Measurements from ENCODE around the gene ARMS2. TPM values are rescaled to one million over a fixed set of nuclear protein-coding genes. Genes with fewer than 3 reads are reported as not detected.

Gene ARMS2
- total and polyA plus RNA-seq, 2 of the 13 experiments (the other 11 are each of a cell fraction or from before 2014, with no cell fraction given) = not detected

GRCh38 chr10:122474131-122474818 is 19.8 kb downstream of the ARMS2 start (continued):
- TF ChIP-seq ZNF747 (CRISPR knock-in tag; IDR thresholded peaks at IDR 0.05; ENCODE audit: borderline replicate concordance) (no peak), RFXANK (CRISPR knock-in tag; IDR thresholded peaks at IDR 0.05) (no peak), TCF7L2 (IDR thresholded peaks at IDR 0.05; ENCODE audit: low read depth, low read length) (no peak), ZNF629 (CRISPR knock-in tag; conservative IDR thresholded peaks at IDR 0.05) (no peak), BORCS8-MEF2B (CRISPR knock-in tag; IDR thresholded peaks at IDR 0.05) (no peak), YY1 (IDR thresholded peaks at IDR 0.05; ENCODE audit: insufficient read depth, insufficient replicate concordance, low read depth, low read length) (no peak), TEAD2 (CRISPR knock-in tag; IDR thresholded peaks at IDR 0.05) (no peak)

GRCh38 chr10:122475100-122475499 is 20.6 kb downstream of the ARMS2 start:
- Histone ChIP-seq H3K79me2 (ENCODE audit: insufficient read depth, low read length) (no peaks in the 10 kb centered on the region), H3K36me3 (replicated peaks in 1 of 2; ENCODE audit: control insufficient read depth in 1 of 2, insufficient read depth in 2 of 2, low read length in 2 of 2) (no peaks in the 10 kb centered on the region), H2AFZ (ENCODE audit: low read length) (no peak overlapping the region), H3K4me3 (replicated peaks in 1 of 3; ENCODE audit: insufficient read depth in 1 of 3, low read depth in 2 of 3, low read length in 3 of 3) (no peak overlapping the region), H3K27ac (ENCODE audit: extremely low read length, insufficient read depth, low read length) (no peak overlapping the region), H3K9me3 (ENCODE audit: low read length) (no peaks in the 10 kb centered on the region), H3K4me2 (ENCODE audit: low read depth, low read length) (no peak overlapping the region), H4K20me1 (ENCODE audit: insufficient read depth, low read length) (no peaks in the 10 kb centered on the region), H3K9ac (ENCODE audit: insufficient read depth, low read depth, low read length) (no peak overlapping the region), H3K4me1 (ENCODE audit: insufficient read depth, low read length) (0 out of 2 replicates have a peak, but pooled peaks cover 8% of the 10 kb centered on the region), H3K27me3 (ENCODE audit: control insufficient read depth in 1 of 2, insufficient read depth in 2 of 2, low read length in 2 of 2) (peaks cover 2 to 60% of the 10 kb centered on the region in 2 experiments; a peak in 4 of 5 replicates)
- no peak for FAIRE-seq
- no peak for ATAC-seq
- ChIA-PET CTCF (ENCODE audit: low intra/inter-chr PET ratio, low total read pairs) (no interaction called here), POLR2A (no interaction called here)
- intact Hi-C loops (cut with micrococcal nuclease; ENCODE audit: unreplicated experiment) (no loop called here), in situ Hi-C loops (cut with HindIII; ENCODE audit: extremely low pct_ligation_motif_present, low pct_unique_long_range_greater_than_20kb) (no loop called here)
- no peak for DNase-seq (ENCODE audit: low spot score)
- no TSS peak for BruUV-seq (replicated peaks)
- WGBS (ENCODE audit: low lambda C conversion rate) = 38% methylated on average over 12 of the region's 12 CpGs
- TF ChIP-seq PLRG1 (conservative IDR thresholded peaks at IDR 0.05) = no peak
- no peak for TF ChIP-seq FOXK2 (IDR thresholded peaks at IDR 0.05)
- no peak for TF ChIP-seq WIZ (CRISPR knock-in tag; IDR thresholded peaks at IDR 0.05)
- TF ChIP-seq TCF7L2 (IDR thresholded peaks at IDR 0.05; ENCODE audit: low read depth, low read length) = no peak
- TF ChIP-seq KAT2B (IDR thresholded peaks at IDR 0.05; ENCODE audit: borderline replicate concordance, low read depth, low read length) = no peak
- TF ChIP-seq, protein P1, sequence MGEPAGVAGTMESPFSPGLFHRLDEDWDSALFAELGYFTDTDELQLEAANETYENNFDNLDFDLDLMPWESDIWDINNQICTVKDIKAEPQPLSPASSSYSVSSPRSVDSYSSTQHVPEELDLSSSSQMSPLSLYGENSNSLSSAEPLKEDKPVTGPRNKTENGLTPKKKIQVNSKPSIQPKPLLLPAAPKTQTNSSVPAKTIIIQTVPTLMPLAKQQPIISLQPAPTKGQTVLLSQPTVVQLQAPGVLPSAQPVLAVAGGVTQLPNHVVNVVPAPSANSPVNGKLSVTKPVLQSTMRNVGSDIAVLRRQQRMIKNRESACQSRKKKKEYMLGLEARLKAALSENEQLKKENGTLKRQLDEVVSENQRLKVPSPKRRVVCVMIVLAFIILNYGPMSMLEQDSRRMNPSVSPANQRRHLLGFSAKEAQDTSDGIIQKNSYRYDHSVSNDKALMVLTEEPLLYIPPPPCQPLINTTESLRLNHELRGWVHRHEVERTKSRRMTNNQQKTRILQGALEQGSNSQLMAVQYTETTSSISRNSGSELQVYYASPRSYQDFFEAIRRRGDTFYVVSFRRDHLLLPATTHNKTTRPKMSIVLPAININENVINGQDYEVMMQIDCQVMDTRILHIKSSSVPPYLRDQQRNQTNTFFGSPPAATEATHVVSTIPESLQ (CRISPR knock-in tag; conservative IDR thresholded peaks at IDR 0.05) = no peak
- TF ChIP-seq SOX13 (IDR thresholded peaks at IDR 0.05) = no peak
- no peak for TF ChIP-seq SOX13 (CRISPR knock-in tag; conservative IDR thresholded peaks at IDR 0.05 in 1 of 2, IDR thresholded peaks at IDR 0.05 in 1 of 2)
- TF ChIP-seq NFYB (CRISPR knock-in tag; IDR thresholded peaks at IDR 0.05) = no peak
- TF ChIP-seq MBD4 (IDR thresholded peaks at IDR 0.05; ENCODE audit: borderline replicate concordance, low read length) = no peak
- no peak for TF ChIP-seq REST (IDR thresholded peaks at IDR 0.05; ENCODE audit: borderline replicate concordance in 1 of 2, low read depth in 1 of 2, low read length in 2 of 2)
- TF ChIP-seq ZBTB7A (CRISPR knock-in tag; IDR thresholded peaks at IDR 0.05) = no peak
- no peak for TF ChIP-seq GATAD1 (CRISPR knock-in tag; IDR thresholded peaks at IDR 0.05)
- no peak for TF ChIP-seq ZNF335 (CRISPR knock-in tag; IDR thresholded peaks at IDR 0.05)
- no peak for TF ChIP-seq ZBTB21 (CRISPR knock-in tag; IDR thresholded peaks at IDR 0.05)

Measured in HepG2 (cell line).